NCI-H82 (cell line): ENCODE data around the gene HECW1.
A peak's percentile ranks its signal among the peaks of the same experiment; 100 is the strongest.
"Not testable (repeated sequence)": the region's sequence is repeated elsewhere in the genome, so short reads cannot be mapped to it uniquely, and the experiment has no call there.

ENCODE experiments used
- DNase-seq: peaks from one replicate; lab custom pipeline; 2025; lab: John Stamatoyannopoulos, UW

The HECW1 gene

DNA sequence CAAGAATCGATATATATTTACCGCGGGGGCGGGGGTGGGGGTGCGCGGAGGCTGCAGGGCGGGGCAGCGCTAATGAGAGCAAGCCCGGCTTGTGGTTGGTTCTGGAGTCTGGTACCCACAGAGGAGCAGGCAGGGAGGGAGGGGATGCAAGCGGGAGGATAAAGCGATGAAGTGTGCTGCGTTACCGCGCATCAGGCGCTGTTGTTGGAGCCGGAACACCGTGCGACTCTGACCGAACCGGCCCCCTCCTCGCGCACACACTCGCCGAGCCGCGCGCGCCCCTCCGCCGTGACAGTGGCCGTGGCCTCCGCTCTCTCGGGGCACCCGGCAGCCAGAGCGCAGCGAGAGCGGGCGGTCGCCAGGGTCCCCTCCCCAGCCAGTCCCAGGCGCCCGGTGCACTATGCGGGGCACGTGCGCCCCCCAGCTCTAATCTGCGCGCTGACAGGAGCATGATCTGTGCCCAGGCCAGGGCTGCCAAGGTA lies at the start of gene HECW1:
TSS of gene HECW1 (plus strand) at position 189 of the 482 bp plus-strand sequence. CDS start 131,259 bp downstream, outside the sequence.
- no peak for DNase-seq

DNA sequence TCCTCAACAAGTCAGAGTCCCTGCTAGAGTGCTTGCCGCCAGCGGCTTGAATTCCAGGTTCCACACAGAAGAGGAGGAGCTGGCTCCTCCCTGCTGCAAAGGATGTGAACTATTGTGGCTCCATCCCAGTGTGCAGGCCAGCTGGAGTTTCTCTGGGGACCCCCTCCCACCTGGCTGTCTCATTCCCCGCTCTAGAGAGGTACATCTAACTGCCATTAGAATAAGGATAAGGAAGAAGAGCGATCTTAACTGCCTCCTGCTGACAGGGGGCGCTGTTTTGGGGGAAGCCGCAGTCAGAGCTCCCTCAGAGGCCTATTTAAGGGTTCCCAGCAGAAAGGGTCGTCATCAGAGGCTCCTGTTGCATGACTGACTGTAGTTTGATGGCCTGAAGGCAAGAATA lies 40.8 kb upstream of the HECW1 start:
- peak; percentile 25 for DNase-seq

DNA sequence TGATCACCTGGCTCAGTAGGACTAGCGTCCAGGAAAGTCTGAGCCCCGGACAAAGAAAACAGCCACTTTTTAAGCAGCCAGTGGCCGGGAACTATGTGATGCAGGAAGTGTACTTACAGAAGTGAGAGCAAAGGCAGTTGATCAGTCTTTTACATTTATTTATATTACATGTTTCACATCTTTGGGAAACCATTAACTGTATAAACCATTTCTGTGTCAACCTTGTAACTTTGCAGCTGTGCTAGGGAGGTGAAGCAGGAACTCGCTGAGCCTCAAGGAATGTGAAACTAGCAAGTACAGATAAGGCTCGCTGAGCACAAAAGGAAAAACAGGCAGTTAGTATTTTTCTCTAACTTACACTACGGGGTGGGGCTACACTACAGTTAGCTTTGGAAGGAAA lies 39.9 kb upstream of the HECW1 start:
- no peak for DNase-seq

DNA sequence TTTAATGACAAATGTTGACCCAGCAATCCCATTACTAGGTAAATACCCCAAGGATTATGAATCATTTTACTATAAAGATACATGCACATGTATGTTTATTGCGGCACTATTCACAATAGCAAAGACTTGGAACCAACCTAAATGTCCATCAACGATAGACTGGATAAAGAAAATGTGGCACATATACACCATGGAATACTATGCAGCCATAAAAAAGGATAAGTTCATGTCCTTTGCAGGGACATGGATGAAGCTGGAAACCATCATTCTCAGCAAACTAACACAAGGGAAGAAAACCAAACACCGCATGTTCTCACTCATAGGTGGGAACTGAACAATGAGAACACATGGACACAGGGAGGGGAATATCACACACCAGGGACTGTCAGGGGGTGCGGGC lies 38.6 kb upstream of the HECW1 start:
- DNase-seq: not testable (repeated sequence)

DNA sequence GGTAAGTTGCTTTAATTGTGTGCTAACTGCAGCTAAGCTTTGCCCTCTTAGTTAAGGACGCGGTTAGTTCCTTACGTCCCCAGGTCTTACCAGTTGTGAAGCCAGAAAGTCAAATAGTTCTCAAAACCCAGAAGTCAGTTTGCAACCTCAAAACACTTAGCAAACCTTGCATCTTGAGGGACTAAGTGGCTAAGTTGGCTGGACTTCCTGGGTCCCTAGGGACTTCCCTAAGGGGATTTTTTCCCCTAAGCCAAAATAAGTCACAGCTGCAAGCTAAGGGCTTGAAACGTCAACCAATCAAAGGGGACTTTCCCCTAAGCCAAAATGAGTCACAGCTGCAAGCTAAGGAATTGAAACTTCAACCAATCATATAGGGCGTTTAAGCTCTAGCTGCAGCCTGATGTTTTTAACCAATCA lies 36.2 kb upstream of the HECW1 start:
- DNase-seq: peak; percentile 58

DNA sequence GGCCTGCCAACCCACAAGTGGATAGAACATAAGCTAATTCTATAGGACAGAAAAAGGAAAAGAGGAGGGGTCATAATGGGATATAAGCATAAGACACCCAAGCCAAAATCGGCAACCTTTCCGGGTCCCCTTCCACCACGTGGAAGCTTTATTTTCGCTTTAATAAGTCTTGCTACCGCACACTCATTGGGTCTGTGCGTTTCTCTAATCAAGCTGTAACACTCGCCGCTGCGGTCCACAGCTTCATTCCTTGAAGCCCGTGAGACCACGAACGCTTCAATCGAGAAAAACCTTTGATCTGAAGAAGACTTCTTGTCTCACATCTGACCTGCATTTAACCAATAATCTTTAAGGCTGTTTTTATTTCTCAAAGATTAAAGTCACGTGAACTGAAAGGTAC lies 35.8 kb upstream of the HECW1 start:
- DNase-seq: no peak

DNA sequence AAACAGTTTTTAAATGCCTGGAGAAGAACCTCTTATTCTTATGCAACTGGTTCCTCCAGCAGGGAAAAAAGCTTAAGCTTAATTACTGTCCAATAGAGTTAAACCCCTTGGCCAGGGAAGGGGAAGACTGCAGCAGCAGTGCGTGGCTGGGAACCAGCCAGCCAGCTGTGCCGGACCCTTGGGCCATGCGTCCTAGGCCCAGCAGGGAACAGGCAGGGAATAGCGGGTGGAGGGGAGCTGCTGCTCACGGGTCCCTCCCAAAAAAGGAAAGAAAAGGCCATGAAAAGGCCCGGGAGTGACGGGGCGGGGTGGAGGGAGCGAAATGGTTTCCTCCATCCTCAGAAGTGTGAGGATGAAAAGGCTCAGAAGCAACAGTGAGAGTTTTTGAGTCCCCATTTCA lies 35.2 kb upstream of the HECW1 start:
- no peak for DNase-seq

DNA sequence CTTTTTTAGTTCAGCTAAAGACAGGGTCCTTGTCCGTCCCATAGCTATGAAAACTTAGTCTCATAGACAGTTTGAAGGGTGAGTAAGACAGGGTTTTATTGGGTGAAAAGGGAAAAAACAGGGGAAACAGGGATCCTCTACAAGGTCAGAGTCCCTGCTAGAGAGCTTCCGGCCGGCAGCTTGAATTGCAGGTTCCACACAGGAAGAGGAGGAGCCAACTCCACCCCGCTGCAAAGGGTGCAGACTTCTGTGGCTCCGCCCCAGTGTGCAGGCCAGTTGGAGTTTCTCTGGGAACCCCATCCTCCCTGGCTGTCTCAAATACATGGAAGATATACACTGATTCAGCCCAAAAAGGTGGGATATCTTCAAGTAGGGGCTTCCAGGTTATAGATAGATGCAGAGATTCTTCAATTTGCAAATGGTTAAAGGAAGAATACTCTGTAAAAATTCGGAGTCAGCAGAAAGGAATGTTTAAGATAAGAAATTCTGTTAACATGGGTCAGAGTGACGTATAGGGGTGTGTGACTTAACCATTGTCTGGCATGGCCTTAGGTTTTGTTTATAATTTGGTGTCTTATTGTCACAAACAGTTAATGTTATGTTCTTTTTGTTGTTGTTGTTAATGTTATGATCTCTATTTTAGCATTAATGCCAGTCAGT lies 34.6 kb upstream of the HECW1 start:
- DNase-seq: peak; percentile 9

DNA sequence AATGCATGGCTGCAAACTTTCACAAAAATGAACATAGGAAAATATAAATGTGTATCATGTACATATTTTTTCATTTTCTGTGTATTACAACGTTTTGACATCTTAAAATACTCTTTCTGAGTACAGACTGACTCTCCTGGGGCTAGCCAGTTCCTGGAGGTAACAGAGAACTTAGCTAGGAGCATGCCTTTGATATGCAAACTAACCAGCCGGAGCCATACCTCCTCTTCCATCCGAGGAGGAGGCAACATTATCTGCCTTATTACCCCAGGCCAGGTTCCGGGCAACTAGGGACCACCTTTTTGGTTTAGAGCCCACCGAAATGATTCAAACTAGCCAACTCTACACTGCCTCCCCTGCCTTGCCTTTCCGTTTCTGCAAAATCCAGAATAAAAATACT lies 33.7 kb upstream of the HECW1 start:
- no peak for DNase-seq

DNA sequence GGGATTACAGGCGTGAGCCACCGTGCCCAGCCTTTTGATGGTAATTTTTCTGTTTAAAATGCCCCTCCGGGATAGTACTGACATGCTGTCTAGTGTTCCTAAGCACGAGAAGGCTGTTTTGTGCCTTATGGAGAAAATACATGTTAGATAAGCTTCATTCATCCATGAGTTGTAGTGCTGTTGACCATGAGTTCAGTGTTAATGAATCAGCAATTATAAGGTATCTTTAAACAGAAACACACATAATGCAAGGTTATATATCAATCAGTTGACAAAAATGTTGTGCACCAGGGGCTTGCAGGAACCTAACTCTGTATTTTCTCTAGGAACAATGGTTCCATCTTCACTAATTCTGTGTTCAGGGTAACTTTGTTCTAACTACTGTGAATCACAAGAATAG lies 30.8 kb upstream of the HECW1 start:
- DNase-seq: no peak

DNA sequence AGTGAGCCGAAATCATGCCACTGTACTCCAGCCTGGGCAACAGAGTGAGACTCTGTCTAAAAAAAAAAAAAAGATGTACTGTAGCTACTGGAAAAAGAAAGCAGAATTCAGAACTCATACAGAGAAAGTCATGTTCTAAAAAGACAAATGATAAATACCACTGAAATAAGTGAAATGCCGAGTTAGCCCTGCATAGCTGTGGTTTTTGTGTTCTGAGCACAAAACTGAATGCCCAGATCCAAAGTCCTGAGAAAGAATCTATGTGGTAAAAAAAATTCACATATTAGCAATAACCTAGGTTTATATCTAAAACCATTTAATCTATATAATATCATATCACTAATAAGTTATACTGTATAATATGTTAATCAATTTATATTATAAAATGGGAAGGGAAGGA lies 29.3 kb upstream of the HECW1 start:
- no peak for DNase-seq

DNA sequence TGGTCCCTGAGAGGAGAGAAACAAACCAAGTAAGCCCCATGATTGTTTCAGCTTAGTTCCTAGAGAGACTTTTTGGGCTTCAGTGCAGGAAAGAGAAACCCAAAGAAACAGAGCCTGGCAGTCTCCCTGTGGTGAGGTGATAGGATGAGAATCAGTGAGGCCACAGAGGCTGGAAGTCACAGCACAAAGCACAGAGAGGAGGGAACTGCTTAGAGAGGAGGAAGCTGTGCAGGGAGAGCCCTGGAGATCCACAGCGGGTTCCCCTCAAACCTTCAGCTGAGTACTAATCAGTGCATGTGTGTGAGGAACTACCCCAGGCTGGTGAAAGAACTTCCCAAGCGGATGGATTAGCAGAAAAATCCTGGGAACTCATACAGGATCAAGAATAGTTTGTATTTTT lies 27.4 kb upstream of the HECW1 start:
- DNase-seq: no peak

DNA sequence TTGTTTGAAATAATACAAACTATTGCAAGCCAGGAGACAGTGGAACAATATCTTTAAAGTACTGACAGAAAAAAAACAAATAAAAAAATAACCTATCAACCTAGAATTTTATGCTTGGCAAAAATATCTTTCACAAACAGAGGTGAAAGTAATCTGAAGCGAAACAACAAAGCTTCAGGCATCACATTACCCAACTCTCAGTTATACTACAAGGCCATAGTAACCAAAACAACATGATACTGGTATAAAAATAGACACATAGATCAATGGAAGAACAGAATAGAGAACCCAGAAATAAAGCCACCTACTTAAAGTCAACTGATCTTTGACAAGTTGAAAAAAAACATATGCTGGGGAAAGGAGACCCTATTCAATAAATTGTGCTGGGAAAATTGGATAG lies 26.5 kb upstream of the HECW1 start:
- no peak for DNase-seq

DNA sequence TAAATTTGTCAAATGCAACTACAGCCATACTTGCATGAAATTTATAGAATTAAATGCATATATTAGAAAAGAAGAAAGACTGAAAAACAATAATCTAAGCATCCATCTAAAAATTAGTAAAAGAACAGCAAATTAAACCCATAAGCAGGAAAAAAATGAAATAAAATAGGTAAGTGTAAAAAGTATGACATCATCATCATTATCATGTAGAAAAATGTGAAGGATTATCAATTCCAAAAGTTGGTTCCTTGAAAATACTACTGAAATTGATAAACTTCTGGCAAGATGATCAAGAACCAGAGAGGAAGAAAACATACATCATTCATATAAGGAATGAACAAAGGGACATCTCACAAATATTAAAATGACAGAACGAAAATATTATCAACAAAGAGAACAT lies 19.6 kb upstream of the HECW1 start:
- DNase-seq: no peak

DNA sequence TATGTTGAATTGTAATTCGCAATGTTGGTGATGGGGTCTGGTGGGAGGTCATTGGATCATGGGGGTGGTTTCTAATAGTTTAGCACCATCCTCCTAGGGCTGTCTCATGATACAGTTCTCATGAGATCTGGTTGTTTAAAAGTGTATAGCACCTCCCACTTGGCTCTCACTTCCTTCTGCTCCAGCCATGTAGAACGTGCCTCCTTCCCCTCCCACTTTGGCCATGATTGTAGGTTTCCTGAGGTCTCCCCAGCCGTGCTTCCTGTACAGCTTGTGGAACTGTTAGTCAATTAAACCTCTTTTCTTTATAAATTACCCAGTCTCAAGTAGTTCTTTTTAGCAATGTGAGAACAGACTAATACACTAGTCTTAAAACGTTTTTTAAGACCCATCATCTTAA lies 15.6 kb upstream of the HECW1 start:
- DNase-seq: no peak

DNA sequence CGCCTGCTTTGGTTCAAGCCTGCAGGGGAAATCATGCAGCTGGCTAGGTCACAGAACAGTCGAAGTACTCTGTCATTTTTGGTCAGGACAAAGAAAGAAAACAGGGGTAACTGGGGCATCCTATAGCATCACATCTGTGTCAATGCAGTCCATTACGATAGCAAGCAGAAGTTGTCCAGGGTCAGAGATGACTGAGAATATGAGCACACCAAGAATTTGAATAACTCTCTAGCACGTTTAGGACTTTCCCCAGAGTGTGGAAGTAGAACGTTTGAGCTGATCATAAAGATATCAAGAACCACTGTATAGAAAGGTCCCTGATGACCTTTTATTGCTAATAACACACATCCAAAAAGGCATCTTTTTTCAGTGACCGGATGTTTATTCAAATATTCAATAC lies 12.7 kb upstream of the HECW1 start:
- no peak for DNase-seq

DNA sequence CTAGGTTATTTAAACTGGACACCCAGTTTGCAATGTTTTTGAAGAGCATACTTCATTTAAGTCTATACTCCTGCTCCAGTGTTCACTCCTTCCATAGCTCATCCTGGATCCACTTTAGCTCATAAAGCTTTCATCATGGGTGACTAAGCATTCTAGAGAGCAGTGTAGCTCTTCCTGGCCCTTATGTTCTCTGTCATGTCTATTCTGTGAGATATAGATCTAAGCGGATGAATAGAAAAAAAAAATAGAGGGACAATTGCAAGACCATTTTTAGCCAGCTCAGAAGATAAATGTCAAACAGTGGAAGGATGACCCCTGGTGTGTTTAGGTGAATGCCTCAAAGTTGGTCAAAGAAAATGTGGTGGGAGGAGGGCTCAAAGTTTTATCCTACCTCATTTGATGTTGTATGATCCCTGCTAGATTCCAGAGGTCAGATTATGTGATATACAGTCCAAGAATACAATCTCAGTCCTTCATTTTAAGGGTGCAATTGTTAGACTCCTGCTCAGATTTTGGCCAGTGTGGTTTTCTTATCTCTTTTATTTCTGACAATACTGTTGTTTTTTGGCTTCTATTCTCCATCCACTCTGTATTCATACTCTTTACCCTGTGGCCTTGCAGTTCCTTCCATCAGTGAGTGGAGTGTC lies 7.5 kb upstream of the HECW1 start:
- no peak for DNase-seq

DNA sequence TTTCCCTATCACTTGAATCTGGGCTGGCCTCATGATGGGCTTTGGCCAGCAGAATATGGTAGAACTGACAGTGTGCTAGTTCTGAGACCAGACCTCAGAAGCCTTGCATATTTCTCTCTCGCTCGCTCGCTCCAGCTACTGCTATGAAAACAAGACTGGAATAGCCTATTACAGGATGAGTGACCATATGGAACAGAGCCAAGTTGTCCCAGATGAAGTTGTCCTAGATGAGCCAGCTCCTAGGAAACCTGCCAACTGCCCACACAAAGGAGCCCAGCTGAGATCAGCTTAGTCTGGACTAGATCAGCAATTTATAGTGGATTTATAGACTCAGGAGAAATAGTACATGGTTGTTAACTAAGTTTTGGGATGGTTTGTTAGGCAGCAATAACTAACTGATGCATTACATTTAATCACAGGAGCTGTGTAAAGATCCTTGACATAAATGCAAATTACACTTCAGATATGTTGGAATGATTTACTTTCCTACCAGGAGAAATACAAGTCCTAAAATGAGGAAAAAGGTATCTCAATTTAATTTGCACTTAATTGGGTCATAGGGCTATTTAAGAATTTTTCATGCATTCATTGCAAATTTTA lies 6.8 kb upstream of the HECW1 start:
- no peak for DNase-seq

DNA sequence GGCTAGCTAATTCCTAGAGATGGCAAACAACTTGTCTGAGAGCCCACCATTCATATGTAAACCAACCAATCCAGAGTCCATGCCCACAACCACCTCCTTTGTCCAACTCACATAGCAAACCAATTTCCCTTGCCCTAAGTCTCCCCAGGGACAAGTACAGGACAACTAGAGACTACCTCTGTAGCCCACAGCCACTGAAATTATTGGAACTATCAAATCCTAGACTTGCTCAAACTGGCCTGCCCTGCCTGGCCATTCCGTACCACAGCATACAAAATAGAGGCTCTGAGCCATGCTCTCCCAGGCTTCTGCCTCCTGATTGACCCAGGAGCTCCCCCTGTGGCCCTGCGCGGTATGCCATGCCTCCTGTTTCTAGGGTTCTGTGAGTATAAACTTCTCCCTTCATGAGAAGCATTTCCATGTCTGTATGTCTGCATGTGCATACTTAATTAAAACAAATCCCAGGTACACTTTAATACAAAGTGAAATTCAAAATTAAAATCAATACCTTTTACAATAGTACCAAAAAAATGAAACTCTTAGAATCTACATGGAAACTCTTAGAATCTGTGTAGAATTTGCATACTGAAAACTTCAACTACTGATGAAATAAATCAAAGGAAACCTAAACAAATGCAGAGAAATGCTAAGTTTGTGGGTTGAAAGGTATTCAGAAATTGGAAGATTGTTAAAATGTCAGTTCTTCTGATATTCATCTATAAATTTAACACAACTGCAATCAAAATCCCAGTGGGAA lies 4.0 kb upstream of the HECW1 start:
- peak; percentile 74 for DNase-seq

DNA sequence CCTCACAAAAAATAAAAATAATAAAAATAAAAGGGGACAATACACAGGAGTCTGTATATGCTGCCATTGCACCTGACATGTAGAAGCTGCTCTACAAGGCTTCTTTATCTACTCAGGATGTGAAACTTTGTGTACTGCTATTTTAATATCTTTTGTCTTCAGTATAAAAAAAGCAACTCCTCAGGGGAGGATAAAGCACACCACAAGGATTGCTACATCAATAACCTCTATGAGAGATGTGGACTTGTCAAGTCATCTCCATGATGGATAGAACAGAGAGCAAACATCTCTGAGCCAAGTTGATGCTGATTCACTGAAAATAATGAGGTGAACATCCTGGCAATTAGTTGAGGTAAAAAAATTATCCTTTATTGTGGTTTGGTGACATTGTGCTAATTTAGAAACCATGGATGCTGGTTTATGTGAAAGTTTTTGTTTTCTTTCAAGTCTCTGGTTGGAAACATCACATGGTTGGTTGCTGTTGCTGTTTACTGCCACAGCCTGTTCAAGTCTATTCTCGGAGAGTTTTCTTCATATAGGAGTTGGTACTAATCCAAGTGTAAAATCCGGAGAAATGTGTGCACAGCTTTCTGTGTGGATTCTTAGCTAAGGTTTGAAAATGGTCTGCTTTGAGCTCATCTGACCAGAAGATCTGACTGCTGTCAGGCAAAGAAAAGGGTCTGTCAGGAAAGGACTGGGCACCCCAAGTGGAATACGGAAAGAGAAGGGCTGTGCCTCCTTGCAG lies 1.5 kb upstream of the HECW1 start:
- no peak for DNase-seq

DNA sequence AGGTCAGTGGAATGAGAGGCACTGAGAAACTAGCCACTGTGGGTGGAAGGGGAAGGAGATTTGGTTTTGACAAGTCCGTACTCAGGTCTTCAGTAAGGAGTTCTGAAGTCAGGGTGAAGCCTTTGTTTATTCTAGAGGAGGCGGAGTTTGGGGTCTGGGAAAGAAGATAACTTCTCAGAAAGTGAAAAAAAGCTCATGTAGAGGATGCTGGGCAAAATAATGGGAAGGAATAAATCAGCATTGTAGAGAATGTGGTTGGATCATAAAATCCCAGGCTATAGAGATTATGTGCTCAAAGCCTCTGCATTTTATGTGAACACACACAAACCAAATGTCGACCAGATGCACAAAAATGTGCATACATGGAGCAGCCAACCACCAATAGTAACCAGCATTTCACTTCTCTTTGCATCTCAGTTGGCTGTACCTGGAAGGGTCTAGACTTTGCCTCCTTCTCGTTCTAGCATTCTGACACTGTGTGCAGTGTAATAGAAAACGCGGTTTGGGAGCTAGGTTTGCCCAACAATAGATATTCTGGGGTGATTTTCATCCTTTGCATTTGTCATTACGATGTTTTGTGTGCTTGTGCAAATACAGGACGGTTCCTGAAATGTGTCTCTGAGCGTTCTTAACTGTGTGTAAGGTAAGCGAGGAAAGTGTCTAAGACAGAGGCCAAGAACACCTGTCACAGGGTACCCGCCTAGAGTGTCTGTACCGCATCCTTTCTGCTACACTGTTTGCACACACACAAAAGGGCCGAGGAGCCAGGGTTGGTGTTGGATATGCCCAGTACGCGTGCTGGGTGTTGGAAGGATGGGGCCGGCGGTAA lies 603 bp upstream of the HECW1 start:
- peak; percentile 21 for DNase-seq
